Measurements from ENCODE around the gene ST7L. TPM values are rescaled to one million over a fixed set of nuclear protein-coding genes. Genes with fewer than 3 reads are reported as not detected.

Gene ST7L
- total RNA-seq, 4 donors from 2014 or later: 9.4 to 25.0 (median 12.4) TPM

- peaks cover 0 to 61% (median 3%) of the 10 kb centered on the region in 4 donors for H3K27me3 ChIP-seq
Measured at GRCh38 chr1:112505400-112505785, 113.5 kb downstream of the ST7L start.

GRCh38 chr1:112504661-112505399 lies 114.1 kb downstream of the ST7L start:
- intact Hi-C loops (cut with DNase I): loop anchor here (5.0 to 10.0 kb wide), 2 partner anchors 112 to 200 kb away; partner anchors contain the start of genes CAPZA1, RHOC and ST7L
- no peak for DNase-seq

More at GRCh38 chr1:112505400-112505785, 113.5 kb downstream of the ST7L start:
- Histone ChIP-seq H3K27ac (no peak overlapping the region), H3K4me1 (peaks cover 15 to 53% (median 34%) of the 10 kb centered on the region in 3 donors), H3K9me3 (no peaks in the 10 kb centered on the region), H3K36me3 (no peaks in the 10 kb centered on the region), H3K4me3 (no peak overlapping the region)
- DNase-seq: no peak
- TF ChIP-seq, protein P1, sequence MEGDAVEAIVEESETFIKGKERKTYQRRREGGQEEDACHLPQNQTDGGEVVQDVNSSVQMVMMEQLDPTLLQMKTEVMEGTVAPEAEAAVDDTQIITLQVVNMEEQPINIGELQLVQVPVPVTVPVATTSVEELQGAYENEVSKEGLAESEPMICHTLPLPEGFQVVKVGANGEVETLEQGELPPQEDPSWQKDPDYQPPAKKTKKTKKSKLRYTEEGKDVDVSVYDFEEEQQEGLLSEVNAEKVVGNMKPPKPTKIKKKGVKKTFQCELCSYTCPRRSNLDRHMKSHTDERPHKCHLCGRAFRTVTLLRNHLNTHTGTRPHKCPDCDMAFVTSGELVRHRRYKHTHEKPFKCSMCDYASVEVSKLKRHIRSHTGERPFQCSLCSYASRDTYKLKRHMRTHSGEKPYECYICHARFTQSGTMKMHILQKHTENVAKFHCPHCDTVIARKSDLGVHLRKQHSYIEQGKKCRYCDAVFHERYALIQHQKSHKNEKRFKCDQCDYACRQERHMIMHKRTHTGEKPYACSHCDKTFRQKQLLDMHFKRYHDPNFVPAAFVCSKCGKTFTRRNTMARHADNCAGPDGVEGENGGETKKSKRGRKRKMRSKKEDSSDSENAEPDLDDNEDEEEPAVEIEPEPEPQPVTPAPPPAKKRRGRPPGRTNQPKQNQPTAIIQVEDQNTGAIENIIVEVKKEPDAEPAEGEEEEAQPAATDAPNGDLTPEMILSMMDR (IDR thresholded peaks at IDR 0.05): no peak
- no peak for TF ChIP-seq POLR2A (IDR thresholded peaks at IDR 0.05)
- WGBS, 2 donors: 100% methylated on average over 1 of the region's 1 CpG
- intact Hi-C loops (cut with DNase I): loop anchor here (10.0 kb wide), 1 partner anchor 199 kb away; the partner anchor contains the start of gene RHOC

DNA sequence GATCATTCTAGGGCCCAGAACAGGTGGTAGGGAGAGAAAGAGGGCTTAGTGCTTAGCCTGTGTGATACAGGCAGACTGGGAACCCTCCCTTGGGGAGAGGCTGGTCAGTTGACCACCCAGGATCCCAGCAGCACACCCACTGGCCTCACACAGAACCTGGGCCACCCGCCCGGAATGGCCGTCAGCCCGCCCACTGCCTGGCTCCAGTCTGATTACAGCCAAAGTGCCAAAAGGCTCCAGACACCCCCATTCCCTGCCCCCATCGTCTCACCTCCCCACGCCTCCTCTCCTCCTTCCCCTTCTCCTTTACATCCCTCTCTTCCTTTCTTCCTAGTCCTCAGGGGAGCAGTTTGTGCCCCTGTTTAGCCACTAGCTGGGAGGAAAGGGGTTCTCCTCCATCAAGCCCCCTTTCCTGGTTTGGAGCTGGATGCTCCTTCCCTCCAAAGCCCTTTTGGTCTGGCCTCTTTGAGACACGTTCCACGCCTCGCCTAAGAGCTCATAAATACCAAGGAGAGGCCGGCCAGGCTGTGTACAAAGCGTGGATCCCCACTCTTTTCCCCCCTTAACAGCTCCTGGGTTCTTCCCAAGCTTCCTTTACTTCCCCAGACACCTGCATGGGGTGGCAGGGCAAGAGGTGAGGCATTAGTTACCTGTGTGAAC lies 114.8 kb downstream of the ST7L start:
- Histone ChIP-seq H3K4me3 (no peak overlapping the region), H3K4me1 (peaks cover 15 to 40% (median 30%) of the 10 kb centered on the region in 3 donors), H3K9me3 (no peaks in the 10 kb centered on the region), H3K36me3 (no peaks in the 10 kb centered on the region), H3K27me3 (peaks cover 0 to 50% (median 3%) of the 10 kb centered on the region in 4 donors), H3K27ac (no peak overlapping the region)
- no peak for TF ChIP-seq POLR2A (IDR thresholded peaks at IDR 0.05)
- TF ChIP-seq, protein P1 (IDR thresholded peaks at IDR 0.05): no peak
- WGBS, 2 donors: 72 to 86% methylated on average over 11 of the region's 11 CpGs
- intact Hi-C loops (cut with DNase I): loop anchor here (5.0 to 10.0 kb wide), 2 partner anchors 113 to 201 kb away; partner anchors contain the start of genes CAPZA1, RHOC and ST7L
- no peak for DNase-seq

More at GRCh38 chr1:112504661-112505399, 114.1 kb downstream of the ST7L start:
- Histone ChIP-seq H3K4me1 (peaks cover 15 to 47% (median 34%) of the 10 kb centered on the region in 3 donors), H3K36me3 (no peaks in the 10 kb centered on the region), H3K27me3 (peaks cover 0 to 57% (median 3%) of the 10 kb centered on the region in 4 donors), H3K4me3 (no peak overlapping the region), H3K9me3 (no peaks in the 10 kb centered on the region), H3K27ac (no peak overlapping the region)
- TF ChIP-seq, protein P1 (IDR thresholded peaks at IDR 0.05): no peak
- TF ChIP-seq POLR2A (IDR thresholded peaks at IDR 0.05): no peak
- 62 to 68% methylated on average over 4 to 6 of the region's 6 CpGs for WGBS, 2 donors

- DNase-seq: no peak
- peaks cover 0 to 37% (median 1%) of the 10 kb centered on the region in 4 donors for H3K27me3 ChIP-seq
- intact Hi-C loops (cut with DNase I): loop anchor here (5.0 to 10.0 kb wide), 2 partner anchors 114 to 202 kb away; partner anchors contain the start of genes CAPZA1, RHOC and ST7L
- no peaks in the 10 kb centered on the region for H3K36me3 ChIP-seq
- peak overlapping the region in 2 of 4 donors; percentile 67 to 74 for H3K4me3 ChIP-seq
- no peak overlapping the region for H3K27ac ChIP-seq
- H3K9me3 ChIP-seq: no peaks in the 10 kb centered on the region
- WGBS, 2 donors: 50 to 65% methylated on average over 1 to 2 of the region's 2 CpGs
- TF ChIP-seq, protein P1 (IDR thresholded peaks at IDR 0.05): no peak
- no peak for TF ChIP-seq POLR2A (IDR thresholded peaks at IDR 0.05)
- peaks cover 7 to 27% (median 21%) of the 10 kb centered on the region in 3 donors for H3K4me1 ChIP-seq
Measured at GRCh38 chr1:112502826-112503225, 116.1 kb downstream of the ST7L start.
